ENCODE measurements around the gene CFAP54.
"Not testable (repeated sequence)": the region's sequence is repeated elsewhere in the genome, so short reads cannot be mapped to it uniquely, and the experiment has no call there.

Gene CFAP54, protein sequence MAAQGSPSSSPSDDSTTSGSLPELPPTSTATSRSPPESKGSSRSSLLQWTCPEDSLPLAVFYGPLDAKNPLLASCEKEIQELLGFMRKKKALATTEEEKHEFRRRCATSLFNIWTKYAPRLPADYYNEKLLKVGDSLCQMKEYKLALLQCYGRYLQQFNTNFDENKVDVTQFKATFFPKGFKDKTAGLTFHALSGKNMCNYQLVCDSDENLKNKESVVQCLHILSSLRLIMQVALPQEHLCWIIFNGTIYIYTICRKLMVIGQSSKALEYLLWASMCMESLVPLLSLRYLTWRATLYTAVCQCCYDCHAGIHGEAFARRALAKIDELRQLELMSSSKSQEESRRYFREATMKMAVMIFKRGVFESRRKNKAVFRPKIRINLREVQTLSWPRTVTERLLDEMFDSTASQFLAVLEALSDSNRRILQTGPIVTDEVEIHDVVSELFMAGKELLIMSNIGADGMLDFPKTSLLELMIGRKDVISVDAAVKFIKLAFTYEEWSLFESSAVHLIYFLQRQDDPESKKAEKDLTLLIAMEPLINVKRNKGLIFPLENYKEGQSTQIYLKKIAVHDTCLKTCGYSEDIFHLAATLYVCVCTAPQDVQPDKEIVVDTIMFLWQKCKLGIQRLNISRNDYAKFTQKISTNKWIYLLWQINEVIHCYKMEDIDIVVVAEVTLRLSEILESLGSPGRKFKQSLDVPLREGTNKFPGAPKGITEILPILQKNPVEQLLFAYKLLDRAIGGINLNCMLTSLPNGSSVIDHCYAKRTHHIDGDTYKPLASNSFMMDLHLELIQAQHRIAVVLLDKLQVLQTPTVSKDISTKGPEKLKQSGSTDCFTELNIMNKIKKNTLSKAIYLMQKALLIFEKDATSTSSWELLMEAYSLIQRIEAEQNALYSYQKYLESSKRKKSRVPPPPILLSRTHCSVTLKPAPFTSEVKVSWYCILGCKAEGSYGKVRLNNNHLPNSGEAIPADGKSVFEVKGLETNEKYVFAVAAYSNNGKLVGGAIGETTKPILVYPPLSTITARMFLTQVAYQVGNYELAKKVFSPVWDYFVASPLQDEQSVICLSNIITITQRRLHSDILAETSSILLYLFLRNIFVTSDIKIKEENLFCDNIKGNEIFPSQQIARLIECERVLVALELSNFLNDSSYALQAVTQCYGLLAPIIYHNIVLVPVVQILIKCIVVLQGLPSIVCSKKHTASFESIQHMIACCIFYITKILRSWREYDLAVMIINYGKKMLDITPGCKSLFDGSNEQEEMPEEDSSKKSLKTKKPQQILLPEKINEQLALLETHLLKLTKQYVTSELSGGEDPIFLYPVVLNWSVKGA (N-terminal part only)

GRCh38 chr12:96489392-96490056, at the start of gene CFAP54:
Gene CFAP54 (plus strand): TSS chr12:96489577. CDS start chr12:96489610, 33 bp downstream.
- DNase-seq = peak; percentile 97 to 99 (median 98)

GRCh38 chr12:96441816-96442215, 47.6 kb upstream of the CFAP54 start:
- DNase-seq = no peak

DNA sequence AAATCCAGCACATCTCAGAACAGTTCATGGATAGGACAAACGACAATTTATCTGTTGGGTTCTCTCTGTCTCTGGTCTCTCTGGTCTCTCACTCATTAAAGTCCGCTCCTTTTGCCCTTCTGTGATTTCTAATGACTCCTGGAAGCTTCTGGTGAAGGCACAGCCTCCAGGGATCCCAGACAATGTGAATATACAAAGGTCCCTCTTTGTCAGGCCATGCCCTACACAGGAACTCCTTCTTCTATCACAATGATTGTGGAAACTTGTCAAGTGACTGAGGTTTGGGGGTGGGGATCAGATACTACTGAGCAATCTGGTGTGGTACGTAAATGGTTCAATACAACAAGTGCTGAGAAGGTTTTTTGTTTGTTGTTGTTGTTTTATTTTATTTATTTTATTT, 46.5 kb upstream of the CFAP54 start:
- DNase-seq = no peak

DNA sequence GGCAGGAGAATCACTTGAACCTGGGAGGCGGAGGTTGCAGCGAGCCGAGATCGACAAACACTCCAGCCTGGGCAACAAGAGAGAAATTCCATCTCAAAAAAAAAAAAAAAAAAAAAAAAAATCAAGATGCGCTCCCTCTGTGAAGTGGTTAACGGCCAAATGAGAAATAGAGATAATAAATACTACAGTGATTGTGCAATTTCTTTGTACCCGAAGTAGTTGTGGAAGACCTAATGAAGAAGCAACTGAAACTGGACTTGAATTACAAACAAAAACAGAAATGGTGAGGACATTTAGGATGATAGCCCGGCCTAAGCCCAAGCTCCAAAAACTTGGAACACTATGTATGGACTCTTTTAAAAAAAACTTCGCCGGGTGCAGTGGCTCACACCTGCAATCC, 45.0 kb upstream of the CFAP54 start:
- DNase-seq = no peak

GRCh38 chr12:96445691-96446583, 43.4 kb upstream of the CFAP54 start:
- no peak for DNase-seq

GRCh38 chr12:96447256-96447655, 42.1 kb upstream of the CFAP54 start:
- no peak for DNase-seq

DNA sequence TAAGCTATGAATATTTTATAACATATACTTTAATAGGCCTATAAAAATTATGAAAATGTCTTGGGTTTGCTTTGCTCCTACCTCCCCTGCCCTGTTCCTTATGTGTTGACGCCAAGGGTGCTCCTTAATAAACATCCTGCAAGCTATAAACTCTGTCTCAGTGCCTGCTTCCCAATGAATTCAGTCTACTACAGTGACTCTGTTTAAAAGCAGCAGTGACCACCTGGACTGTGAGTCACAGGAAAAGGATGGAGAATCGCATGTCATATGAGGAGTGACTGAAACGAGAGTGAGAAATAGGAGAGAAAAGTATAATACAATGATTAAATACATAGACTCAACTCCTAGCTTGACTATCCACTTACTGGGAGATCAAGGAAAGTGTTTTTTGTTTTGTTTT, 41.1 kb upstream of the CFAP54 start:
- no peak for DNase-seq

DNA sequence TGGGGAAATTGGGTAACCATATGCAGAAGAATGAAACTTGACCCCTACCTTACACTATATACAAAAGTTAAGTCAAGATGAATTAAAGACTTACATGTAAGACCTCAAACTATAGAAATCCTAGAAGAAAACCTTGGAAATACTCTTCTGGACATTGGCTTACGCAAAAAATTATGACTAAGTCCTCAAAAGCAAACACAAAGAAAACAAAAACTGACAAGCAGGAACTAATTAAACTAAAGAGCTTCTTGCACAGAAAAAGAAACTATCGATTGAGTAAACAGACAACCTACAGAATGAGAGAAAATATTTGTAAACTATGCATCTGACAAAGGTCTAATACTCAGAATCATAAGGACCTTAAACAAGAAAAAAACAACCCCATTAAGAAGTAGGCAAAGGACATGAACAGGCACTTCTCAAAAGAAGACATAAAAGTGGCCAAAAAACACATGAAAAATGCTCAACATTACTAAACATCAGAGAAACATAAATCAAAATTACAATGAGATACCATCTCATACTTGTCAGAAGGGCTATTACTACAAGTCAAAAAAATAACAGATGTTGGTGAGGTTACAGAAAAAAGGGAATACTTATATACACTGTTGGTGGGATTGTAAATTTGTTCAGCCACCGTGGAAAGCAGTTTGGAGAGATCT, 37.0 kb upstream of the CFAP54 start:
- no peak for DNase-seq

DNA sequence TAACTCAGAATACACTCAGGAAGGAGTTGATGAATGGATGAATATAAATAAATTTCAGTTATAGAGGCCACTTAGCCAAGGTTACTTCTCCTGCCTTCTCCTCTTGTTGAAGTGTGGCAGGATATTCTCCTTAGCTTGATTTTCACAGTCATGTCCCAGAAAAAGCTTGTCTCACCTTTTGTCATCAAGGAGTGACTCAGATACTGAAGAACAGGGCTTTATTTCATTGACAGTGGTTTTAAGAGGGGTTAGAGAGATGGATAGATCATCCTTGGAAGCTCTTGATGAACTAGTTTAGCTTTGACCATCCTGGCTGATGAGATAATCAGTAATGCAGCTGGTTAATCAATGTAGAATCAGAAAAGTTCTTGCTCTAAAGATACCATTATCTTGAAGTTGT, 35.0 kb upstream of the CFAP54 start:
- DNase-seq = no peak

DNA sequence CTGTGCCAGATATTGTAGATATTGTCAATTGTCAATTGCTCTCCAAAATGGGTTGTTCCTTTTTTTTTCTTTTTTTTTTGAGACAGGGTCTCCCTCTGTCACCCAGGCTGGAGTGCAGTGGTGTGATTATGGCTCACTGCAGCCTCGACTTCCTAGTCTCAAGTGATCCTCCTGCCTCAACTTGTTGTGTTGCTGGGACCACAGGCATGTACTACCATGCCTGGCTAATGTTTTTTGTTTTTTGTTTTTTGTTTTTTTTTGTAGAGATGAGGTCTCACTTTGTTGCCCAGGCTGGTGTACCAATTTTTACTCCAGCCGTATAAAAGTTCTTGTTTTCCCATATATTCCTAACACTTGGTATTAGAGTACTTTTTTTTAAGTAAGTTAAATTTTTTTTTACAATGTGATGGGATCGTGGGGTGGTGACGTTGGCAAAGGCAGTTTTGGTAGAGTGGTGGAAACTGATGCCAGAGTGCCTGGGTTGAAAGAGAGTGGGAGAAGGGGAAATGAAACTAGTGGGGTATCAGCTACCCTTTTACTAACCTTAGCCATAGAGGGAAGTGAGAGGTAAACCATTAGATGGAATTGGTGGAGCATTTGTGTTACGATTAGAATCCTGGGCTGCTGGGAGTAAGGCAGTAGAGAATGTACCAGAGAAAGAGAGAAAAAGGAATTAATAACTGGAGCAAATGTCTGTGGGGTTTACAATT, 33.0 kb upstream of the CFAP54 start:
- no peak for DNase-seq

- DNase-seq = peak in 2 of 3 experiments; percentile 6 to 35
Measured at GRCh38 chr12:96457191-96457930, 32.0 kb upstream of the CFAP54 start.

- not testable (repeated sequence) for DNase-seq
Measured at GRCh38 chr12:96459281-96459680, 30.1 kb upstream of the CFAP54 start.

GRCh38 chr12:96462571-96463280, 26.7 kb upstream of the CFAP54 start:
- no peak for DNase-seq

GRCh38 chr12:96465896-96466295, 23.5 kb upstream of the CFAP54 start:
- no peak for DNase-seq

- DNase-seq = peak in 1 of 3 experiments; percentile 46
Measured at GRCh38 chr12:96466939-96467751, 22.2 kb upstream of the CFAP54 start.

GRCh38 chr12:96471368-96472050, 17.9 kb upstream of the CFAP54 start:
- no peak for DNase-seq

- DNase-seq = no peak
Measured at GRCh38 chr12:96472384-96472783, 17.0 kb upstream of the CFAP54 start.

Data from NCI-H1417 (cell line).